HK-2 (cell line): ENCODE data around the gene PIP4P1.

Source experiments
- DNase-seq: peaks from one replicate; pipeline ENCODE4 v3.0.0-alpha.2; 2018; ENCODE audit not compliant: unreplicated experiment

Gene PIP4P1

GRCh38 chr14:20435582-20436362, 25.5 kb downstream of the PIP4P1 start, which contains the start of gene KLHL33:
KLHL33 (minus strand) TSS chr14:20436166; CDS start chr14:20435811, 355 bp downstream.
- DNase-seq: no peak

GRCh38 chr14:20434701-20435581, 26.3 kb downstream of the PIP4P1 start:
- no peak for DNase-seq

GRCh38 chr14:20429801-20430669, 31.2 kb downstream of the PIP4P1 start:
- no peak for DNase-seq

DNA sequence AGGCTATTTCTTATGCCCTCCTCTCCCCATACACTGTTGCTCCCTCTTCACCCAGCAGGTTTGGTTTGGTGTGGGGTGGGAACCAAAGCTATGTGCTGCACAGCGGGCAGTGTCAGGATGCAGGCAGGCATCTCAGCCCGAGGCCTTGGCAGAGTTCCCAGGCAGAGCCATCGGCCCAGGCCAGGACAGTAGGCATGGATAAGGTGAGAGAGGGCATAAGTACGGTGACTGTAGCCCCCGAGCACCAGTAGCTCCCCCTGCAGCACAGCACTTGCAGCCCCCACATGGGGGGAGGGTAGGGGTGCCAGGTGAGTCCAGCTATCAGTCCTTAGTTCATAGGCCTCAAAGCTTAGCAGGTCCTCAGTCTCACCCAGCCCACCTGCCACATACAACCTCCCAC, 32.4 kb downstream of the PIP4P1 start:
- no peak for DNase-seq

DNA sequence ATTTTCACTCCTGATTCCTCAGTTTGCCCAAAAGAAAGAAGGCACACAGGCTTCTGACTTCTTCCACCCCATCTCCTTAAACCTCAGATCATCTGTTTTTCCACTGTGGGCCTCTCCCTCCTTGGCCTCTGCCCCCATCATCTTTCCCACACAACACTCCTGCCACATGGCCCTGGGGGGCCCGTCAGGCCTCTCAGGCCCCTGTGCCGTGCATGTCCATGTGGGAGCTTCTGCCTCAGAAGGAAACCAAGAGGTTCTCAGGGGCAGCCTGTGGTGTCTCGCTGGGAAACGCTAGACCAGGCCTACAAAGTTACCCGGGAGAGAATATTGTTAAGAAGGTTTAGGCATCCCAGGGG, 33.2 kb downstream of the PIP4P1 start:
- DNase-seq: no peak

DNA sequence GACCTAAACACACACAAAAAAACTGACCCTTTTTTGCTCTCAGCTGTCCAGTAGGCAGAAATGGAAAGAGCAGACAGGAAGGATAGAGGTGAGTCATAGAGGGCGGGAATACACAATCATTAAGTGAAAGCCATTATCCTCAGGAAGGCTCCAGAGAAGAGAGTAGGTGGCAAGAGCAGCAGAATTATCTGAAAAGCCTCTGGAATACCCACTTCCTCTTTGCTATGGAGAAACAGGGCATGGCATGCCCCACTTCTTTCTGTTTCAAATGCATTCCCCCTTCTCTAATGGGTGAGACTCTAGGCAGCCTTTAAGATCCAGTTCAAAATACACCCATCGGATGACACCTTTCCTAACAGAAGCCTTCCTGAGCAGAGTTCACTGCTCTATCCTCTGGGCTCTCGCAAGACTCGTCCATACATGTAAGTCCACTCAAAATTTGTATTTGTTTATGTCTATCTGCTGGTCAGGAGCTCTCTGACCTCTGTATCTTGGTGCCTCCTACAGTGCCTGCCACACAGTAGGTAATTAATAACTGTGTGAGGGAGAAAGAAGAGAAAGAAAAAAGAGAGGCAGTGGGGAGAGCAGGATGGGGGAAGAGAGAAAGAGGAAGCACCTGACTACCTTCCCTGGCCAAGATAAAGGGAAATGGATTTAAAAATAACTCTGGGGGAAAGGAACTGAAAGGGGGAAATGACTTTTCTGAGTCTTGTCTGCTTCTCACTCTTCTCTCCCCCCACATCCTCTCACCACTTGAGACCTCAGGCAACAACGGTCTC, 33.8 kb downstream of the PIP4P1 start:
- peak; percentile 20 for DNase-seq

DNA sequence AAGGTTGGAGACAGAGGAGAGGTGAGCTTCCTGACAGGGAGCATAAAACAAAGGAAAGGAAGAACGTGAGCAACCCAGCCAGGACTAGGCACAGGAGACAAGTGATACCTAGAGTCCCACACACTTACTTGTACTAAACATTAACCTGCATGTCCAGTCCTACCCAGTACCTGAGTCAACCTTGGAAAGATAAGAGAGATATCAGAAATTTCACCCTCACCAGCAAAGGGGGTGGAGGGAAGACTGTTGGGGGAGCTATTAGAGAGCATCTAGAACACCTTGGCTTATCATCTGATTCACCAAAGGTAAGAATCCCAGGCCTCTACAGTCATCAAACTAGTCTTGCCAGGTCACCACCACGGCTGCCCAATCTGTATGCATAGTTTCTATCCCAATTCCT, 36.4 kb downstream of the PIP4P1 start:
- no peak for DNase-seq

DNA sequence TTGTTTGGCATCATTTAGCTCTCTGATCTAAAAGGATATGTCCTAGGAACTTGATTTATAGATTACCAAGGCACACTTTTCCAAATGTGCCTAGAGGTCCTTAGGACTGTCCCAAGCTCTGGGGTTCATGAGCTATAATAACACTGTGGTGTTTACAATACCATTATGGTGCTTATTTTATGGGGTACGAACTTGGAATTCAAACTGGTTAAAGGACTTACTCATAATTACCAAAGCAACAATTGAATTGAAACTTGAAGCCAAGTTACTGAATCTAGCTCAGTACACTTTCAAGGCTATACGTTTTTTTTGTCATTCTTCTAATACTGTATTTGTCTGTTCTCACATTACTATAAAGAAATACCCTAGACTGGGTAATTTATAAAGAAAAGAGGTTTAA, 38.3 kb downstream of the PIP4P1 start:
- DNase-seq: no peak

- DNase-seq: no peak
These were observed 40.0 kb downstream of the PIP4P1 start for GRCh38 chr14:20421267-20421666.

GRCh38 chr14:20419419-20419818, 41.8 kb downstream of the PIP4P1 start:
- DNase-seq: no peak

GRCh38 chr14:20418501-20418909, 42.7 kb downstream of the PIP4P1 start:
- DNase-seq: no peak

DNA sequence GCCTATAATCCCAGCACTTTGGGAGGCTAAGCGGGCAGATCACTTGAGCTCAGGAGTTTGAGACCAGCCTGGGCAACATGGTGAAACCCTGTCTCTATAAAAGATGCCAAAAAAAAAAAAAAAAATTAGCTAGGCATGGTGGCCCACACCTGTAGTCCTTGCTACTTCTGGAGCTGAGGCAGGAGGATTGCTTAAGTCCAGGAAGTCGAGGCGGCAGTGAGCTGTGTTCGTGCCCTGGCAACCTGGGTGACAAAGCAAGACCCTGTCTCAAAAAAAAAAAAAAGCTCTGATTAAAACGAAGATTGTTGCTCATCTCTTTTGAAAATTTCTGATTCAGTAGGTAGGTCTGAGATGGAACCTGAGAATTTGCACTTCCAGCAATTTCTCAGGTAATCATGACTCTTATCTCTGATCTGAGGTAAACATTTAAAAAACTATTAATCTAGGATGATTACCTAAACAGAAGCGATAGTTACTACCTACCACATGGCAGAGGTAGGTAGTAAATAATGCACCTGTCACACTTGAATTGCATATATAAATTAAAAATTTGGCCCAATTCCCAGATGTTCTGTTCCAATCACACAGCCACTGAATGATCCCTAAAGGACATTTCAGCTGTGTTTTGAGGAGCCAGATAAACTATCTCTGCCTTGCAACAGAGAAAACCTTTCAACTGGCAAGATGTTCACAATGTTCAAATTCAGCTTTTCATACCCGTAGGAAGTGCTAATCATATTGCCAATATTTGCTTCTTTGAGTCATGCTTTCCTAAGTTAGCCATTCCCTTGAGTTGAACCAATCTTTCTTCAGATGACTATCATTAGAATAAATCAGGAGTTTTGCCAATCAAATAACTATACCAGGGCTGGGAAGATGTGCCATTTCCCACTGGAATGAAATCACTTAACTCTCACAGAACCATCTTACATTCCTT, 43.7 kb downstream of the PIP4P1 start:
- no peak for DNase-seq

DNA sequence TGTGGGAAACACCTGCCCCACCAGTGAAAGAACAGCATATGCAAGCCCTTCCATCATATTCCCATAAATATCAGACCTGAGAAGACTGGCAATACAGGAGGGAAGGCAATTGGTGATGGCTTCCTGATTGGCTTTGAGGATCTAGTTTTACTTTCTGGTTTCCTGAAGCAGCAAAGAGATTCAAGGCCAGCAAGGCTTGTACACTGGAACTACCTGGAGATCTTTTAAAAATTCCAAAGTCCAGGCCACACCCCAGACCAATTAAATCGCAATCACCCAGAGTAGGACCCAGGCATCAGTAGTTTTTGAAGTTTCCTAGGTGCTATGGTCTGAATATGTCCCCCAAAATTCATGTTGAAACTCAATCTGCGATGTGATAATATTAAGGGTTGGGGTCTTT, 45.0 kb downstream of the PIP4P1 start:
- DNase-seq: no peak

DNA sequence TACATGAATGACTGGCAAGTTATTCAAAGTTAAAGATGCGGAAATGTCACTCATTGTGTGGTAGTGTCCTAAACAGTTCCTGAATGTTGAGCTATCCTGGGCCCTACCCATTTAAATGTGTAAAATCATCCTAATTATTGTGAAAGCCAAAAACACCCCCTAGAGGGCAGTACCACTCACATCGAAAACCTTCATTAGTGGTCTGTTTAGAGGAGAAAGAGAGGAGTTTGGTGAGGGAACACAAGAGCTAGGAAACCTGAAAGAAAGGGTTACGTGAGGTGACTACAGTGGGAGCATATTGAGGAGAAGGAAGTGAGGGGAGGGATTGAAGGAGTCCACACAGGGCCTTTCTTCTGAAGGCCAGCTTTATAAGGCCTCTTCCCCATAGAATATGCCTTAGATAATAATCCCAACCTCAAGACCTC, 45.4 kb downstream of the PIP4P1 start:
- DNase-seq: no peak

GRCh38 chr14:20413744-20414082, 47.5 kb downstream of the PIP4P1 start:
- peak; percentile 35 for DNase-seq

GRCh38 chr14:20412876-20413743, 48.1 kb downstream of the PIP4P1 start, which contains the start of gene TEP1:
TEP1 (minus strand) TSS chr14:20413501; CDS start chr14:20408439, 5,062 bp downstream.
- peak; percentile 89 for DNase-seq

DNA sequence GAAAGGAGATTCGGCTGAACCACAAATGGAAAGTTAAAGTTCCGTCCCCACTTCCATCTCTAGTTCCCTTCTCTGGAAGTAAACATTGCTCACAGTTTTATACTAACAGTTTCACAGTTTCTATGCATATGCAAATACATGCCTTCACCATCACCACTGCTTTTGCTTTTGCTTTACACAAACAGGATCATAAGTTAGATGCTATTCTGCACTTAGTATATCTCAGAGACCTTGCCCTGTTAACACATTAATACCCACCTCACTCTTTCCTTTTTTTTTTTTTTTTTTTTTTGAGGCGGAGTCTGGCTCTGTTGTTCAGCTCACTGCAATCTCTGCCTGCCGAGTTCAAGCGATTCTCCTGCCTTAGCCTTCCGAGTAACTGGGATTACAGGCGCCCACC, 48.8 kb downstream of the PIP4P1 start:
- no peak for DNase-seq

DNA sequence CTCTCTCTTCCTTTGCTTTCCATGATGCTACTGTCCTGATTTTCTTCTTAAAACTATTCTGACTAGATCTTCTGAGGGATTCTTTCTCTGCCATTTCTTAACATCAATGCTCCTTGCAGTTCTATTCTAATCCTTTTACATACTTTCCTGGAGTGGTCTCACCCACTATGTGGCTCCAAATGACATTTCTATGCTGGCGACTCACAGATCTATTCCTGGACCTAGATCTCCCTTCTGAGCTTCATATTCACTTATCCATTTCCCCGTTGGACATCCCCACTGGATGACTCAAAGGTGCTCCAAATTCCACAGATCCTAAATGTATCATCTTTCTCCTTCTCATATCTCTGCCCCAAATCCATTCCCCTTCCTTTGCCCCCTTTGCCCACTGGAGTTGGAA, 52.0 kb downstream of the PIP4P1 start:
- DNase-seq: peak; percentile 22
